Suppressor macrophage treated with lipopolysaccharide for 1 hour (primary cell): ENCODE results near the gene SPATA3.
"Not testable (repeated sequence)": the region's sequence is repeated elsewhere in the genome, so short reads cannot be mapped to it uniquely, and the experiment has no call there.

Experiments
- DNase-seq, 3 donors: peaks; one replicate each; pipeline ENCODE4 v3.0.0-alpha.2; 2020 to 2022

SPATA3 gene

DNA sequence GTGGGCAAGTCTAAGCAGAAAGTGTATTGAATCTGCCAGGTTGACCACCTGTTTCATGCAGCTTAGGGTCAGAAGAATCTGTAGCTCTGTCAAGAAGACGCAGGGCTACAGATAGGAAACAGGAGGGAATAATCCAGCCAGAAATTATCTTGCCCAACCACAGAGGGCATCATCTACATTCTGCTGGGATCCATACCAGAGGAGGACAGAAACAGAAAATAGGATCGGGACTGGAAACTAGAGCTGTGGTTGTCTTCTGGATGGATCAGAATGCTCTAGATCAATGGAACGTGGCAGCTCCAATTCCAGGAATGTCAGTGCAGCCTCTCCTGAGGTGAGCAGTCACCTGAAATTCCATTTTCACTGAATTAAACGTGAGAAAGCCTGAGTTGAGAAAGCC is 3.6 kb downstream of the SPATA3 start:
- no peak for DNase-seq

DNA sequence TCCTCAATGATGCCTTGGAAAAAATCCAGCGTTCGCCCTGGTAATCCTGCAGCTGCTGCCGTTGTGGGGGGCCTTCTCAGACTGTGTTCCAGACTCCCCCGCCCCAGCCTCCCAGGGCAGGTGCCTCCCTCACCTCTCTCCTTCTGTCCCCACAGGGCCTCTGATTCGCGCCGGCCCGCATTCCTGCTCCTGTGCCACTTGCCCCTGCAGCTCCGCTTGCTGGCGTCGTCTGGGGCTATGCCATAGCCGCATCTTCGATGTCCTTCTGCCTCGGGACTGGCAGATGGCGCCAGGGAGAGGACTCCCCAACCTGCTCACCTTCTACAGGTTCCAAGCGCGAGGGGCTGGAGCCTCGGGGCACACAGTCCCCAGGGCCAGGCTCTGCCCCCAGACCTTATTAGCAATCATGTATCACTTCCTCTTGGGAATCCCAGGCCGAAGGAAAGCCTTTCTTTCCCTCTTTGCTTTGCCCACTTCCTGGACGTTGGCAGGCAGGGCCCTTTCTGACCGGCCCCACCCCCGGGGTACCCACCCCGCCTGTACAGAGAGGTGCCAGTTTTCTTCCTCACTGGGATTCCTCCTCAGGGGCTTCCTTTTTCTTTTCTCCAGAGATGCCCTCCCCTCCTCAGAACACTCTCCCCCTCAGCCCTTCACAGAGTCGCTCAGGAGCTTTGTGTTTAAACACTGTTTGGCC is 4.4 kb downstream of the SPATA3 start:
- peak; percentile 30 to 36 (median 34) for DNase-seq

DNA sequence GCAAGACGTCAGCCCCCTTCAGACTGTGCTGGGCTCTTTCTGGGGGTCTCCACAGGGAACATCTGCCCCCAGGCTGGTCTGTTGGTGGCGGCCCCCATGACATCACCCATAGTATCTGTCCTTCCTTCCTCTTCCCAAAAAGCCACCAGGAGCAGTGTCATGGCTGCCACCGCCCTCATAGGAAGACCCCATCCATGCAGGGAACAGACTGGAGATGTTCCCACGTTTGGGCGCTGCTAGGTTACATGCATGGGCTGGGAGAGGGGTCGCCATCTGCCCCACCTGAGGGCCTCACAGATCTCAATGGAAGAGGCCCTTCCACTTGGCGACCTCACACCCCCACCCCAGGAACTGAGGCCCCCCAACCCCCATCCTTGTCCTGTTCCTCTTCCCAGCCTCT is 5.1 kb downstream of the SPATA3 start:
- DNase-seq, result no peak

DNA sequence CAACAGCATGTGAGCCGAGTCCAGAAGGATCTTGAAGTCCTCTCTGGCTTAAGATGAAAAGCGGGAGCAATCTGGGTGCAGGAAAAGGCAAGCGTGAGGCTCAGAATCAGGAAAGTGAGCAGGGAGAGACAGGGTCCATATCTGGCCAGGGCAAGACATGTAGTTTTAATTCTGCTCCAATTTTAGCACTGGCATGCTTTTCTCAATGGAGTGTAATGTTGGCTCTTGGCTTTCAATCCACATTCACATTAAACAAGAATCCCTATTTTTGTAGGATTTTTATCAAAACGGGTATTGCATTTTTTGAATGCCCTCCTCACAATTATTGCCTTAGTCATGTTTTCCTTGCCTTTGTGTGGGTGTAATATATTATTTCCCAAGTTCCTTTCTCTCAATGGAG is 6.0 kb downstream of the SPATA3 start:
- peak in 1 of 3 donors; percentile 17 for DNase-seq

DNA sequence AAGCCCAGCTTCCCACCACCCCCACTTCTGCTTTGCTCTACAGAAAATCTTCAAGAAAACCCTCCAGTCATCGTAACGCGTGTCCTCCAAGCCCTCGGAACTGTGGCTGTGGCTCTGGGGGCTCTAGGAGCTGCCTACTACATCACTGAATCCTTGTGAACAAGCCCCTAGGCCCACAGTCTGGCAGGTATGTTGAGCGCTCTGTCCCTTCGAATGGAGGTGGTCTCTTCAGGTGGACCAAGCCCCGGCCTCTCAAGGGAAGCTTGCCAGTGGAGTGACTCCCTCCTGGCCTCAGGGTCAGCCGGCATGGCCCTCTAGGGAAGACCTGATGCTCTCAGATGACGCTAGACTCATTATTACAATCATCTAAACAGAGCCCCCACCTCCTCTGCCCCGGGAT is 6.7 kb downstream of the SPATA3 start:
- no peak for DNase-seq

DNA sequence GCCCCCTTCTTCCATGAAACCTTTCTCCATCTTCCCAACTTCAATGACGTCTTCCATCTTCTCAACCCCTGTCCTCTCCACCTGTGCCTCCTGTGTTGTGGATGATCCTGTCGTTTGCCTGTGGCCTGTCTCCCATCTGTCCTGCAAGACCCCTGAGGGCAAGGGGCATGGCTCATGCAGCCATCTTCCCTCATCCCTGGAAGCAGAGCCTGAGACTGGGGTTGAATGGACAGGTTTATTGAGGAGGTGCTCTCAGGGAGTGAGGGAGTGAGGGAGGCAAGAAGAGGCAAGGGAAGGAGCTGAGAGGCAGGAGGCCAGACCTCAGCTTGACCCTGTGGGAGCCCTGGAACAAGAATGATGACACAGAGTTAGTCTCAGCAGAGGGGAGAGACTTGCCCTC is 7.3 kb downstream of the SPATA3 start:
- DNase-seq, result no peak

DNA sequence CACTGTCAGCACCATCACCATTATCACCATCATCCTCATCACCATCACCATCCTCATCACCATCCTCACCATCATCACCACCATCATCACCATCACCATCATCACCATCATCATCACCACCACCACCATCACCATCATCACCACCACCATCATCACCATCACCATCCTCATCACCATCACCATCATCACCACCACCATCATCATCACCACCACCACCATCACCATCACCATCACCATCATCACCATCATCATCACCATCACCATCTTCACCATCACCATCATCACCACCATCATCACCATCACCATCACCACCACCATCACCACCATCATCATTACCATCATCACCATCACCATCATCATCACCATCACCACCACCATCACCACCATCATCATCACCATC is 9.0 kb downstream of the SPATA3 start:
- not testable (repeated sequence) for DNase-seq

DNA sequence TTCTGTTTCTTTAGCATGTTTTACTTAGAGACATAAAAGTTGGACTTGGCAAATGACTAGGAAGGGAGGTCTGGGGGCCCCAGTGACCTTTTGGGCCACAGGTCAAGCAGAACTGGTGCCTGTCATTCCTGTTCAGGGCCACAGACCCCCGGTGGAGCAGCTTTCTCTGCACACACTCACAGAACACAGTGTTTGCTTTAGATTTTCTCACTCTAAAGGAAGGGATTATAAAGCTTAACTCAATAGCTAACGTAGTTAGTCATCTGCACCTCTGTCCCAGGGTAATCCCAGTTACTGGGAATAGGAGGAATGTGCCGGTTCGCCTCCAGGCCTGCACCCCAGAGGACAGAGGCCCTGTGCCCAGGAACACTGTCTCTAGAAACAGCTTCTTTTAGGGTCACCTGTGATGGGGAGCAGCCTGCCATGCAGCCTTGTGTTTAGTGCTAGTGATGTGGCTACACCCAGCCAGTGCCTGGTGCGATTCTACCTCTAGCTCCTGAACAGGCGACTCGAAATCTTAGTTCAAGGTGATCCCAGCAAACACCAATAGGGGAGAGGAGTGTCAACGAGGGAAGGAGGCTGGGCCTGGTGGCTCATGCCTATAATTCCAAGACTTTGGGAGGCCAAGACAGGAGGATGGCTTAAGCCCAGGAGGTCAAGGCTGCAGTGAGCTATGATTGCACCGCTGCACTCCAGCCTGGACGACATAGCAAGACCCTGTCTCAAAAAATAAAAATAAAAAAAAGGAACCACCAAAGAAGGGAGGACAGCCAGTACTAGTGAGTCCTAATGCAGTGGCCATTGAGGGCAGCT is 11.6 kb downstream of the SPATA3 start:
- DNase-seq, result no peak

DNA sequence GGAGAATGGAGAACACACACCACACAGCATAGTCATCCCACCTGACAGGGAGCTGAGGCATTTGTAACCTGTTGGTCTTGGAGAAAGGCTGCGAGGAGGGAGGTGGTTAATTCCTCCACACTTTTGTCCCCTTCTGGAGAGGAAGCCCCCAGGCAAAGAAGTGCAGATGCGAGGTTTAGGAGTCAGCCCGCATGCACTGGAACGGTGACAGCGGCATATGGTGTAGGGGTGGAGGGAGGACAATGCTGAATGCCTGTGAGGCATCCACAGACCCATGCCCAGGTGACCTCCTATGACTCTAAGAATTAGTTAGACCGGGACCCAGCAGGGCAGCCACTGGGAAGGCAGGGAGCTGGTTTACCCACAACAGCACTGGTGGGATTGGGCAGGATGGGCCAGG is 12.2 kb downstream of the SPATA3 start:
- no peak for DNase-seq

DNA sequence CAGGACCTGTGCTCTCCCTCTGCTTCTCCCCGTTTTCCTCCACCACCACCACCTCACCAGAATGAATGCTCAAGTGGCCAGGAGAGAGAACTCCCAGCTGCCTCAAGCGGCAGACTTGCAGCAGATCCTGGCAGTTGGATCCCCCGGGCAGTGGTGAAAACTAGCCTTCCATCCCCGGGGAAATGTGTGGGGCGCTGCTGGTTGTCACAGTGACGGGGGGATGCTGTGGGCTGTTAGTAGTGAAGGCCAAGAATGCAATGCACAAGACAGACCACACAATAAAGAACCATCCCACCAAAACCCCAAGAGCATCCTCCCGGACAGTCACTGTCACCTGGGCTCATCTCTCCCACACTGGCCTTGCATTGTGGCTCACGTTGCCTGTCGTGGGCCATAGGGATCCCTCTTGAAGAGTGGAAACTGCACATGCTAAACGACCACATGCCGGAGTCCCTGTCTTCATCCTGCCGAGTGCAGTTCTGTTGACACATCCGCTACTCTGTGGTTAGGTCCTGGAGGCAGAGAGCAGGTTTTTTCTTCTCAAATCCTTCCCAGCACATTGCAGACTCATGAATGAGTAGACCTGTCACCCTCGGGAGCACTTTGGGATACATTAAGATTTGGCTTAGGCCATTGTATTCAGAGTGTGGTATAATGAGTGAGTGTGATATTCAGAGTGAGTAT is 13.5 kb downstream of the SPATA3 start:
- no peak for DNase-seq

DNA sequence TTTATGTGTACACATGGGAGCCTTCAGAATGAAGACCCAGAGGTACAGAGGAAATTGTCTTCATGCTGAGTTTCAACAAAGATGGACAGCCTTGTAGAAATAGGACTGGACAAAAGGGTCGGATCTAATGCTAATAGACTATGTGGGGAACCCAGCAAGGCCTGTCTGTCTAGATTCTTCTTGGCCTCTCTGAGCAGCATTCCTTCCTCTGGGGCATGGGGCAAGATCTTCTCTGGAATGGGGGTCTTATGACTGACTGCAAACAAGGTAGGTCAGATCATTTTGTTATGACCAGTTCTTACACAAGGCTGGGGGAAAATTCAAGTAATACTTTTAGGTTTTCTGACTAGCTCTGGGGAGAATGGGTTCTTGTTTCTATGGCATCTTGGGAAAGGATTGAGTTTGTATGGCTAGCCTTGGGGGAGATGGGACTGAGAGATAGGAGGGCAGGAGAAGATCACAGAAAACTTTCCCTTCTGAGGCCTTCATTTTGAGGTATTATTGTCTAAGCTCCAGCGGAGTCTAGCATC is 14.3 kb downstream of the SPATA3 start:
- no peak for DNase-seq

DNA sequence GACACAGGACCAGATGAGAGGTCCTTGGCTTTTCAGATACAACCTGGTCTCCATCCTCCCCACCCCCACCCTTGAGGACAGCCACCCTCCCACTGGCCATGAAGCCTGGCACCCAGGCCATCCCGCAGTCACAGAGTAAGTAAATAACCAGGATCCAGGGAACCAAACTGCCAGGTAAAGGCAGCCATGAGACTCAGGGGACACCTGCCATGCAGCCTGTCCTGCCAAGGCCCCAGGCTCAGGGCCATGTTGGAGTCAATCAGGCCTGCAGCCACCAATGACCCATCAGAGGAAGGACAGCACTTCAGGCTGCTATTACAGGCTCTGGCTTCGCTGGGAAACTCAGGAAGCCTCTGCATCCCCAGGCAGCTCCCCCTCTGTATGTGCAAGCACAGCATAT is 15.6 kb downstream of the SPATA3 start:
- DNase-seq, result no peak

DNA sequence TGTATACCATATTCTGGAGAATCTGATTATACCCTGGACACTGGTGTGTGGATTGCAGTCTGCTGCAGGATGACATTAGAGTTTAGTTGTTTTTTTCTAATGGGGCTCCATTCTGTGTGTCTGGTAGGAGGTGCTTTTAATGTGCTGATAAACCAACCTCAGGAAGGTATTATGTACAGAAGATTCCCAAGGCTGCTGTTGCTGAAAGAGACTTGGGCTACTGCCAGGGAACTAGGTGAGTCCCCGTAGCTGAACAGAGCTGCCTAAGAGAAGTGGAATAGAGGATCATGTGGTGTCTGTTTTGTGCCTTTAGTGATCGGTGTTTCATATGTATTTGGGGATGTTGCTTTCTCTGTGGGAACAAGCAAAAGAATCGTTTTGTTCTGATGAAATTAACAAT is 16.5 kb downstream of the SPATA3 start:
- no peak for DNase-seq

DNA sequence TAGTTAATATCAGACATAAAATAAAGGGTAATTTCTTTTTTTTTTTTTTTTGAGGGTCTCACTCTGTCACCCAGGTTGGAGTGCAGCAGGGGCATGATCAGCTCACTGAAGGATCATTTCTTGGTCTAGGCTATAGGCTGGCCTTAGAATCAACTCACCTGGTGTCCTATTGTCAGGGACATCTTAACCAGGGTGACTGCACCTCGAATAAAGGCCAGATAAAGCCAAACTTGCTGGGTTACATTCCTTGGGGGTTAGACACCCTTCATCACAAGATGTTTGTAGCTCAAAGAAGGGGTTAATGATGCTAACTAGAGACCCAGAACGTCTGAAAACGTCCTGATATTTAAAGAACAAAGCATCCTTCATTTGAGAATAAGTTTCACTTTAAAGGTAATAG is 17.9 kb downstream of the SPATA3 start:
- no peak for DNase-seq

DNA sequence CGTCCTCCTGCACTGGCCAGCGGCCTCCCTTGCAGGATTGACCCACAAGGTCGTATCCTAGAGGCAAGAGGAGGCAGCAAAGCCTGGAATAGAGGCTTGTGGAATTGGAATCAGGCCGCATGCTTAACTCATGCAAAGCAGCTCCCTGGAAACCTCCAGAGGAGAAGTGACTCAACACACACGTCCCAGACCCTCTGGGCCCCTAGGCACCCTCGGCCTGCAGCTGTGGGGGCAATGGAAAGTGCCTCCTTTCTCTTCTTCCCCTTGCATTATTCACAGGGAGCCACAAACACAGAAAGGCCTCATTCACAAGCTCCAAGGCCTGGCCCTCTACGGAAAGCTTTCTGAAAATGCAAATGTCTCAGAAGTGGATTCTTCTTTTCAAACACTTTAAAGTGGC is 19.6 kb downstream of the SPATA3 start:
- DNase-seq, result no peak

DNA sequence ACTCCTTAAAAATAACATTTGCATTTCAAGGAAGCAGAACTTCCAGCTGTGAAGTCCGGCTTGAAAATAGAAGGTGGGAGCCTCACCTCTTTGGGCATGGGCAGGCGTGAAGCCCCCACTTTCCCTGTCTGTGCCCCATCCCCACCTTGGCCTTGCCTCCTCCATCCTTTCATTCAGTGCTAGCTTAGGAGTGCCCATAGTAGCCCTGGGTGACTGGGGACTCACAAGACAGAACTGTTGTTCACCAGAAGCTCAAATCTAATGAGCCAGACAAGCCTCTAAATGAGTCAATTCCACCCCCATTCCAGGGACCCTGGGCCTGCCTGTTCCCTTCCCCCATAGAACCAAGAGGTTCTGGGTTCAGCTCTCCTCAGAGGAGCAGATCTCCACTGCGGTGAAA is 20.0 kb downstream of the SPATA3 start:
- no peak for DNase-seq

DNA sequence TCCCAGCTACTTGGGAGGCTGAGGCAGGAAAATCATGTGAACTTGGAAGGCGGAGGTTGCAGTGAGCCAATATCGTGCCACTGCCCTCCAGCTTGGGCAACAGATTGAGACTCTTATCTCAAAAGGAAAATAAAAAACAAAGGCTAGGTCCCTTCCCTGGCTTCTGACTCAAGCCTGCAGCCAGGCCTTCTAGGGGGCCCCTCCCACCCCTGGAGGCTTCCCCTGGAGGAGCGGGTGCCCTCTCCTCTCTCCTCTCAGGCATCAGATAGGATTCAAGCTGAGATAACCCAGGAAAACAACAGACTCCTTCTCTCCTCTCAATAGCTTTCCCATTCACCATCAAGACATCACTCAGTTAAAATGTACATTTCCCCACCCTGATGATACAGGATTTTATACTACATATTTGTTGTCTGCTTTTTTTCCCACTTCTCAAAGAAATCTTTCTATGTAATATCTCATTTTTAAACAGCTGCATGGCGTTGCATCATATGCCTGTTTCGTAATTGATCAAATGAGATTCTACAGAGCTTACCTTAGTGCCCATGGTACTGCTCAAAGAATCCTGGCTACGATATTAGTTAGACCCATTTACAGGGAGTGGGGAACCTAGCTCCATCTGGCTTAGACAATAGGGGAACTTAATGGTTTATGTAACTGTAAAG is 20.8 kb downstream of the SPATA3 start:
- DNase-seq, result no peak

DNA sequence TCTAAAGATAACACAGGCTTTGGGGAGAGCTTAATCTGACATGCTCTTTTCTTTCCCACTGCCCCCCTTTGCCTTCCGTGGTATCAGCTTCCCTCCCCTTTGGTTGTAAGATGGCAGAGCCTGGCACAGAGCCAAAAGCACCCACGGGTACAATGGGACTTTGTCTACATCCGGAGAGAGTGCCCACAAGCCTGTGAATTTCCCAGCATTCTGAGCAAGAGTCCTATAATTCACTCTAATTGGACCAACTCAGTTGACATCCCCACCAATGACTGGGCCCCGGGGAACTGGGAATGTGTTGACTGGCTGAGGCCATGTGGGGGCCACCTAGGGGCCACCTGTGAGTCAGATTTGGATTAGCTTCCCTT is 21.3 kb downstream of the SPATA3 start:
- peak in 1 of 3 donors; percentile 18 for DNase-seq

DNA sequence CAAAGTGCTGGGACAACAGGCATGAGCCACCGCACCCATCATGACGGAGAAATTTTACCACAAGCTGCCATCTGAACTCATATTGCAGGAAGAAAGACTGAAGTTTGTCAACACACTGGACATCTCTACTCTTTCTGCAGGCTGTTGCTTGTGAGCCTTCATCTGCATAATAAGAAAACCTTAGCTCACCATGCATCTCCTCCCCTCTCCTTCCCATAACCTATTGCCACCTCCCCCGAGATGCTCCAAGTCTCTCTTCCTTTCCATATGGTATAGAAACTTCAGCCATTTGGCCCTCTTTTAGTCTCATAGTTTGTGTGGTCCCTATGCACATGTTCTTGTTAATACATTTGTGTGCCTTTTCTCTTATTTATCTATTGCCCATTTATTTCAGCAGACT is 22.3 kb downstream of the SPATA3 start:
- DNase-seq, result no peak

DNA sequence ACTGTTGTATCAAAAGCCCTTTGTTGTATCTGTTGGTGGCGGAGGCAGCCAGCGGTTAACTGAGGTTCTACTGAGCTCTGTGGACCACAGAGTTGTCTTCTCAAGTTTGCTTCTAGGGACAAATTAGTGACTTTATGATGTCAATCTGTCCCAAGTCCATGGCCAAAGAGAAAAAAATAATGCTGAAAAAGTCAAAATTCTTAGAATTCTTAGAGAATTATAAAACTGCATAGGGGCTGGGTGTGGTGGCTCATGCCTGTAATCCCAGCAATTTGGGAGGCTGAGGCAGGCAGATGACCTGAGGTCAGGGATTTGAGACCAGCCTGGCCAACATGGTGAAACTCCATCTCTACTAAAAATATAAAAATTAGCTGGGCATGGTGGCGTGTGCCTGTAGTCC is 29.1 kb downstream of the SPATA3 start:
- not testable (repeated sequence) for DNase-seq

DNA sequence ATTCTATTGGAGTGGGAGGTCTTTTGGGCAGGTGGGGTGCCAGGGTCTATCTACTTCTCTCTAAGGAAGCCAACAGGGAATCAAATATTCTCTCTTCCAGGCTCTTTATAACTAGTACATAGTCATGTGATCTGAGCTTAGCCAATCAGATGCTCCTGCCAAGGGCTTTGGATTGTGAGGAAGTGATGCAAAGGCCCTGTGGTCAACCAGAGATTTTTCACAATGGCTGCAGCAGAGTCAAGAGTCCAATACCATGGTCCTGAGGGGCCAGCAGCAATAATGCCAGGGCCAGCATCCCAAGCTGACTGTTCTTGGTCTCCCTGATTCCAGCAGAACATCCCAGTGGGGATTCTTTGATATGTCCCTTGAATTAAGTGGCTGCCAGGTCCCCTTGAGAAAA is 33.0 kb downstream of the SPATA3 start:
- DNase-seq, result no peak

DNA sequence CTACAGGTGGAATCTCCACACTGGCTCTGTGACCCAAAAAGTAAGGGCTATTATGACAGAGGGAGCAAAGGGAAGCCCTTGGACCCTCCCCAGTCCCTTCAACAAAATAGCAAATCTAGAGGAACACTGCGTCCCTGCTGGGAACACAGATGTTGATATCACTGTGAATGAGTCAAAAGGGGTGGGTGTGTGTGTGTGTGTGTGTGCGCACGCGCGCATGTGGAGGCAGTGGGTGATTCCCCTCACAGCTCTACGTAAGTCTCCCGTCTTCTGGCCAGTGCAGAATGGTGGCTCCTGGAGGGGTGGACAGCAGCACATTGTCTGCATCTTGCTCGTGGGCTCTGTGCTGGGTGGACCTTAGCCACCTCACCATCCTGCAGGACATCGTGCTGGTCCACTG is 33.6 kb downstream of the SPATA3 start:
- DNase-seq, result peak in 2 of 3 donors; percentile 23 to 34

DNA sequence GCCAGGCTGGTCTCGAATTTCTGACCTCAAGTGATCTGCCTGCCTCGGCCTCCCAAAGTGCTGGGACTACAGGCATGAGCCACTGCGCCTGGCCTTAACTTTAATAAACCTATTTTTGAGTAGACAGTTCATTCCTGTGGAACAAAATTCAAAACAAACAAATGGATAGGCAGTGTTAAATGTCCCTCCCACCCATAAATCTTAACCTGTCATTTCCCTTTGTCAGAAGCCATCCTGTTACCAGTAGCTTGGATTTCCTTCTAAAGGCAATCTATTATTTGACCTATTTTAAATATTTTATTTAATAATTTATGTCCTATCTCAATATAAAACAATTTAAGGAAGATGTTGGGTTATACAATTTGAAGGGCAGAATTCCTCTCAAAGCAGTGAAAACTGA is 34.8 kb downstream of the SPATA3 start:
- no peak for DNase-seq
